PFSK-1 (cell line): Measurements from ENCODE around the gene MYORG. TPM values are rescaled to one million over a fixed set of nuclear protein-coding genes. Genes with fewer than 3 reads are reported as not detected.

Experiments used
- FOXP2 ChIP-seq: optimal IDR thresholded peaks from 2 replicates; pipeline ENCODE3; 2011; ENCODE audit warnings: borderline replicate concordance, control low read depth, inconsistent platforms; ENCODE audit not compliant: insufficient read depth; ENCODE audit errors: extremely low read length, extremely low read depth
- POLR2AphosphoS5 ChIP-seq: IDR thresholded peaks from 2 replicates; pipeline ENCODE4 v1.6.1; 2012; ENCODE audit warnings: low read depth, mild to moderate bottlenecking, control low read depth, low read length, moderate library complexity
- REST ChIP-seq, 2 experiments: IDR thresholded peaks; 2 replicates each; pipeline versions ENCODE4 v1.6.1 to v1.8.0; 2011 to 2012; ENCODE audit warnings: low read depth in 2 of 2, low read length in 2 of 2, control low read depth in 1 of 2, inconsistent platforms in 1 of 2, mild to moderate bottlenecking in 1 of 2, moderate library complexity in 1 of 2; ENCODE audit not compliant: insufficient read depth in 1 of 2
- SIN3A ChIP-seq: IDR thresholded peaks from 2 replicates; pipeline ENCODE4 v1.6.1; 2012; ENCODE audit warnings: mild to moderate bottlenecking, low read length, moderate library complexity, borderline replicate concordance; ENCODE audit not compliant: insufficient read depth
- TAF1 ChIP-seq: IDR thresholded peaks from 2 replicates; pipeline ENCODE4 v1.6.1; 2012; ENCODE audit warnings: low read length, control low read depth, borderline replicate concordance; ENCODE audit not compliant: insufficient read depth
- polyA plus RNA-seq: library from polyadenylated mRNA; unstranded; fragments of >200 nt; gene quantifications from one replicate; pipeline ENCODE4 v1.2.1, GENCODE V29; 2012; ENCODE audit warnings: low read depth, missing spikeins; ENCODE audit not compliant: insufficient read length

The MYORG gene
- 3.4 TPM for polyA plus RNA-seq

DNA sequence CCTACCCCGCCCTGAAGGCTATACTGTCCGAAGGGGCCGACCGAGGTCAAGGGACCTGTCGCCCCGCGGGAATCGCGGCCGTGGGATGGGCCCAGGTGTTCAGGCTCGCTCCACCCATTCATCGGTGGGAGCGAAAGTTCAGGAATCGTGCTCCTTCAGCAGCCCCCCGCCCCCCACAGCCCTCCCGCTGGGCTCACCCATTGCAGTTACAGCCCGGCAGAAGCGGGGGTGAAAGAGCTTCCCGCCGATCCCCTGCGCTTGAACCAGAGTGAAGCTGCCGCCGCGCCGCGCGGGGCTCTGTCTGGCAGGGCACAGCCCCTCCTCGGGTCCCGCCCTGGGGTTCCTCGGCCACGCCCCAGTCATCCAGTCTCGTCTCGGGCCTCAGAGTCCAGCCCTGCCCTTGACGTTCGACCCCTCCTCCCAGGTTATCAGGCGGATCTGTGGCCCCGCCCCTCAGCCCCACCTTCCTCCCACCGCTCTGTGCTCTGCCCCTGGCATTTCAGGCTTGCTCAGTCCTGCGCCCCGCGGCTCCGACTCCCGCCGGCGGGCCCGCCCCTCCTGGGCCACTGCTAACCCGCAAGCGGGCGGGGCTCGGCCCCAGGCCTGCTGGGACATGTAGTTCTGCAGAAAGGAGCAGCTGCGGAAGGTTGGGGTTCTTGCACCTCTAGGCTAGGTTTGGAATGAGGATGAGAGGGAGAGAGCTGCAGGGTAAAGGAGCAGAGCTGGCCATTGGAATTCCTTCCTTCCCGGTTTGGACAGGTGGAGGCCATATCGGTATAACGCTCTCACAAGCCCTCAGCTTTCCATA is at the start of gene MYORG:
TSS of gene MYORG (minus strand) at position 303 of the 808 bp plus-strand sequence. CDS start 3,955 bp downstream, outside the sequence.
- no peak for TF ChIP-seq REST (IDR thresholded peaks at IDR 0.05; ENCODE audit: insufficient read depth in 1 of 2, low read depth in 2 of 2, low read length in 2 of 2)
- peak; percentile 17 for TF ChIP-seq FOXP2
- TF ChIP-seq SIN3A: no peak
- TF ChIP-seq POLR2AphosphoS5: peak; percentile 58; the same call in 1 of the 2 replicates

GRCh38 chr9:34419716-34420504 is 43.2 kb upstream of the MYORG start:
- TF ChIP-seq POLR2AphosphoS5 (no peak), REST (IDR thresholded peaks at IDR 0.05; ENCODE audit: insufficient read depth in 1 of 2, low read depth in 2 of 2, low read length in 2 of 2) (no peak), FOXP2 (no peak), TAF1 (no peak), SIN3A (no peak)

DNA sequence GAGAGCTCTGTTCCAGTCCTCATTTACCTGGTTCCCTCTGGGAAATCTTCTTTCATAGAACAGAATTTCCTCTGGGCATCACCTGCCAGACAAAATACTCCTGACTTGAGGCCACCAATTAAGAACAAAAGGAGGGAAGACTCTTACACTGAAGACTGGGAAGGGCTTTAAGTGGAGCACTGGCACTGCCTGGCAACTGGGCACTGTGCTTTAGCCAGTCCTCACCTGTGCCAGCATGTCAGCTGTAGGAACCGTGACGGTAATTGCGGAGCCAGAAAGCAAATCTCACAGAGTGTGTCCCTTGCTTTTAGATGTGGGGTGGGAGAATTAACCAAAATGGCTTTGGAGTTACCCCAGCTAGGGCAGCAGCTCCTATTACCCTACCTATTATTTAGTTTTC is 41.0 kb upstream of the MYORG start:
- no peak for TF ChIP-seq REST (IDR thresholded peaks at IDR 0.05; ENCODE audit: insufficient read depth in 1 of 2, low read depth in 2 of 2, low read length in 2 of 2)
- TF ChIP-seq SIN3A: no peak
- TF ChIP-seq TAF1: no peak
- TF ChIP-seq FOXP2: no peak
- TF ChIP-seq POLR2AphosphoS5: no peak

GRCh38 chr9:34413231-34413852 is 36.6 kb upstream of the MYORG start:
- TF ChIP-seq FOXP2: no peak
- TF ChIP-seq SIN3A: no peak
- TF ChIP-seq REST (IDR thresholded peaks at IDR 0.05; ENCODE audit: insufficient read depth in 1 of 2, low read depth in 2 of 2, low read length in 2 of 2): peak; percentile 96 to 98
- TF ChIP-seq TAF1: no peak
- TF ChIP-seq POLR2AphosphoS5: no peak
